Sigmoid colon (tissue), 7 donors: ENCODE data around the gene LPGAT1. TPM values are rescaled to one million over a fixed set of nuclear protein-coding genes. Genes with fewer than 3 reads are reported as not detected.

Experiments
- DNase-seq: peaks from one replicate; pipeline ENCODE4 v3.0.0-alpha.2; 2019
- H3K27ac ChIP-seq, 4 donors: fragments of 200-600 bp; sonication (generic); one replicate each; pipeline ENCODE4 v1.5.1; 2016 to 2019; ENCODE audit warnings: mild to moderate bottlenecking in 1 of 4
- H3K27me3 ChIP-seq, 3 donors: fragments of 200-600 bp; sonication (generic); one replicate each; pipeline ENCODE4 v1.5.1; 2019; ENCODE audit warnings: mild to moderate bottlenecking in 1 of 3
- H3K36me3 ChIP-seq, 4 donors: fragments of 200-600 bp; sonication (generic); one replicate each; pipeline ENCODE4 v1.5.1; 2016 to 2019
- H3K4me1 ChIP-seq, 4 donors: fragments of 200-600 bp; sonication (generic); one replicate each; pipeline ENCODE4 v1.5.1; 2017 to 2019
- H3K4me3 ChIP-seq, 4 donors: fragments of 200-600 bp; sonication (generic); one replicate each; pipeline ENCODE4 v1.5.1; 2017 to 2019; ENCODE audit warnings: mild to moderate bottlenecking in 2 of 4, moderate library complexity in 1 of 4
- H3K9me3 ChIP-seq, 4 donors: fragments of 200-600 bp in 3 of 4; sonication (generic) in 3 of 4; one replicate each; pipeline versions ENCODE4 v1.5.1 to v1.6.1; 2013 to 2019
- EP300 ChIP-seq, 4 donors: sonication (generic); formaldehyde crosslinking; IDR thresholded peaks; one replicate each; pipeline ENCODE4 v1.6.1; 2017; ENCODE audit warnings: antibody characterized with exemption in 4 of 4
- POLR2A ChIP-seq, 2 donors: fragments of 450-650 bp; IDR thresholded peaks; one replicate each; pipeline ENCODE4 v1.6.1; 2016; ENCODE audit warnings: antibody characterized with exemption in 2 of 2, mild to moderate bottlenecking in 2 of 2, moderate library complexity in 2 of 2
- POLR2AphosphoS5 ChIP-seq, 4 donors: sonication (generic); formaldehyde crosslinking; IDR thresholded peaks; one replicate each; pipeline ENCODE4 v1.6.1; 2017; ENCODE audit warnings: antibody characterized with exemption in 4 of 4
- whole genome bisulfite sequencing, 2 donors: extraction: QIAGEN DNeasy Blood & Tissue Kit; methylation state at CpG; one replicate each; pipeline ENCODE4 v1.1.7; 2013; 5-methylcytosine and 5-hydroxymethylcytosine counted together
- intact Hi-C: fragments of 100-400 bp; cut with DNase I; formaldehyde crosslinking; loops from one replicate; pipeline ENCODE4 v1.15.1; 2023
- polyA plus RNA-seq, 3 donors: library from polyadenylated mRNA; stranded (reverse); fragments of 200-250 nt; gene quantifications; one replicate each; pipeline ENCODE4 v1.2.3, GENCODE V29; 2013
- total RNA-seq, 4 donors: library from RNA; depleted of rRNA; stranded (reverse); fragments of >200 nt; gene quantifications; one replicate each; pipeline ENCODE4 v1.1.0, GENCODE V29; 2016
- TF ChIP-seq, protein P1 (sequence below), 4 experiments: fragments of 450-650 bp in 3 of 4; fragments of 200-600 bp in 1 of 4; IDR thresholded peaks; one replicate each; pipeline ENCODE4 v1.5.1; 2016 to 2019; ENCODE audit warnings: antibody characterized with exemption in 4 of 4, mild to moderate bottlenecking in 3 of 4, moderate library complexity in 2 of 4
- donor health status: healthy with polysubstance abuse.
- donor health status: Bipolar disorder and iron deficiency.
- donor health status: healthy.

LPGAT1 gene
- total and polyA plus RNA-seq, 7 donors = 2.5 to 46.7 (median 26.8) TPM

DNA sequence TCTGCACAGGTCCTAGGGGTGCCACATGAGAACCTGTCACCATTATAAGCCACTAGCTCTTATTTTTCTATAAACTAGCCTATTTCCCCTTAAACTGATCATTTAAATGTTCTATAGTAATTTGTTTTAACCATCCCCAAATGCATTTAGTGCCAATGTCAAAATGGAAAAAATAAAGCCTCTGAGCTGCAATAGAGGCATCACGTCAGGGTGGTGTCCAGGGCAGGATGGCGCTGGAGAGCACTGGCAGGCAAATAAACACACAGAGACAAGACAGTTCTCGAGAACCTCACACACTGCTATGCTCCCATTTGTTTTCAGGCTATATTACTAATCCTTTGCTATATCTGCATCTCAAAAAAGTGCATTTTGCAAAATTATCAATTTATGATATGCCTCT, 81.8 kb downstream of the LPGAT1 start:
- intact Hi-C loops = no loop called here
- H3K36me3 ChIP-seq = peaks cover 0 to 42% (median 22%) of the 10 kb centered on the region in 4 donors
- H3K27ac ChIP-seq = no peak overlapping the region
- DNase-seq = no peak
- H3K4me1 ChIP-seq = no peaks in the 10 kb centered on the region
- no peak overlapping the region for H3K4me3 ChIP-seq
- TF ChIP-seq EP300 (IDR thresholded peaks at IDR 0.05) (no peak), POLR2AphosphoS5 (IDR thresholded peaks at IDR 0.05) (no peak), POLR2A (IDR thresholded peaks at IDR 0.05) (no peak)
- TF ChIP-seq, protein P1, sequence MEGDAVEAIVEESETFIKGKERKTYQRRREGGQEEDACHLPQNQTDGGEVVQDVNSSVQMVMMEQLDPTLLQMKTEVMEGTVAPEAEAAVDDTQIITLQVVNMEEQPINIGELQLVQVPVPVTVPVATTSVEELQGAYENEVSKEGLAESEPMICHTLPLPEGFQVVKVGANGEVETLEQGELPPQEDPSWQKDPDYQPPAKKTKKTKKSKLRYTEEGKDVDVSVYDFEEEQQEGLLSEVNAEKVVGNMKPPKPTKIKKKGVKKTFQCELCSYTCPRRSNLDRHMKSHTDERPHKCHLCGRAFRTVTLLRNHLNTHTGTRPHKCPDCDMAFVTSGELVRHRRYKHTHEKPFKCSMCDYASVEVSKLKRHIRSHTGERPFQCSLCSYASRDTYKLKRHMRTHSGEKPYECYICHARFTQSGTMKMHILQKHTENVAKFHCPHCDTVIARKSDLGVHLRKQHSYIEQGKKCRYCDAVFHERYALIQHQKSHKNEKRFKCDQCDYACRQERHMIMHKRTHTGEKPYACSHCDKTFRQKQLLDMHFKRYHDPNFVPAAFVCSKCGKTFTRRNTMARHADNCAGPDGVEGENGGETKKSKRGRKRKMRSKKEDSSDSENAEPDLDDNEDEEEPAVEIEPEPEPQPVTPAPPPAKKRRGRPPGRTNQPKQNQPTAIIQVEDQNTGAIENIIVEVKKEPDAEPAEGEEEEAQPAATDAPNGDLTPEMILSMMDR (IDR thresholded peaks at IDR 0.05) = no peak
- no peaks in the 10 kb centered on the region for H3K27me3 ChIP-seq
- H3K9me3 ChIP-seq = no peaks in the 10 kb centered on the region
- 79 to 82% methylated on average over 3 of the region's 3 CpGs for WGBS, 2 donors

DNA sequence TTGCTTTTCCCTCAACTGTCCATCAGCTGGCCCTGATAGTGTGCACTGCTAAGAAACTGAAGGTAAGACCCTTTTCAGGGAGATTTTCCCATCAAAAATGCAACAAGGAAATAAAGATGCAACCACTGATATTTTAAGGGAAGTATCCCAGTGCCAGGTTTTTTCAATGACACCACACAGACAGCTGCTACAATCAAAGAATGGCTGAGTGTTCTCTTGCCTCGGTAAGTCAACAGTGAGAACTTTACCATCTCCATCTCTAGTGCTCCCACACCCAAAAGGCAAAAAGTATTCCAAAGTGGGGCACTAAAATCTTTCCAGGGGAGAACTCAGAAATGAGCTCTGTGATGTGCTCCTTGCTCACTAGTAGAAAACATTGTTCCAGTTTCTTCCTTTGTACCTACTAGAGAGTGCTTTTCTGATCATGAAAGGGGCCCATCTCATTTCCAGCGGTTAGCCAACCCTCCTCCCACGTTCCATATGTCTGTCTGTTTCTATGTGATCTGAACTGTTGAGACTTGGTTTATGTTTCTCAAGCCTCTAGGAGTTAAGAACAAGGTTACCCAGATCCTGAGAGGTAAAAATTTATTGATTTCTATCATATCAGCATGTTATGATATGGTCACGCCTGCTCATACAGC, 87.6 kb downstream of the LPGAT1 start:
- peaks cover 0 to 13% (median 2%) of the 10 kb centered on the region in 4 donors for H3K36me3 ChIP-seq
- H3K27ac ChIP-seq = no peak overlapping the region
- no peaks in the 10 kb centered on the region for H3K27me3 ChIP-seq
- WGBS, 2 donors = 67 to 82% methylated on average over 4 of the region's 4 CpGs
- intact Hi-C loops = no loop called here
- no peak for DNase-seq
- H3K4me3 ChIP-seq = no peak overlapping the region
- H3K4me1 ChIP-seq = no peaks in the 10 kb centered on the region
- no peaks in the 10 kb centered on the region for H3K9me3 ChIP-seq
- TF ChIP-seq POLR2A (IDR thresholded peaks at IDR 0.05) (no peak), POLR2AphosphoS5 (IDR thresholded peaks at IDR 0.05) (no peak), EP300 (IDR thresholded peaks at IDR 0.05) (no peak)
- TF ChIP-seq, protein P1 (IDR thresholded peaks at IDR 0.05) = no peak

DNA sequence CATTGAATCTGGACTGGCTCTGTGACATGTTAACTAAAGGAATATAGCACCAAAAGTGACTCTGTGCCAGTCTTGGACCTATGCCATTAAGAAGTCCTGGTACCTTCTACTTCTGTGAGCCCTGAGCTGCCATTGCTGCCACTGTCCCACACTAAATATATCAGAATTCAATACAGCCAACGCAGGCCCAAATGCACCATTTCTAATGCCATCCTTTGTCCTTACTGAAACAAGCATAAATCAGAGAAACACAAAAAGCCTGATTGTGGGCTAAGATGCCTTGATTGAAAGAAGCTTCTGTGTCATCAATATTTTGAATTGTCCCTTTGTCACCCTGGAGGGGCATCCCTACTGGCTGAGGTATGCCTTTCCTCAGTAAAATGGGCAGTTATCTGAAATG, 88.3 kb downstream of the LPGAT1 start:
- Histone ChIP-seq H3K9me3 (no peaks in the 10 kb centered on the region), H3K27me3 (no peaks in the 10 kb centered on the region), H3K4me3 (no peak overlapping the region), H3K4me1 (no peaks in the 10 kb centered on the region), H3K27ac (no peak overlapping the region), H3K36me3 (peaks cover 0 to 6% (median 0%) of the 10 kb centered on the region in 4 donors)
- TF ChIP-seq POLR2AphosphoS5 (IDR thresholded peaks at IDR 0.05) (no peak), POLR2A (IDR thresholded peaks at IDR 0.05) (no peak)
- 91 to 98% methylated on average over 1 of the region's 1 CpG for WGBS, 2 donors
- DNase-seq = no peak
- intact Hi-C loops = no loop called here

DNA sequence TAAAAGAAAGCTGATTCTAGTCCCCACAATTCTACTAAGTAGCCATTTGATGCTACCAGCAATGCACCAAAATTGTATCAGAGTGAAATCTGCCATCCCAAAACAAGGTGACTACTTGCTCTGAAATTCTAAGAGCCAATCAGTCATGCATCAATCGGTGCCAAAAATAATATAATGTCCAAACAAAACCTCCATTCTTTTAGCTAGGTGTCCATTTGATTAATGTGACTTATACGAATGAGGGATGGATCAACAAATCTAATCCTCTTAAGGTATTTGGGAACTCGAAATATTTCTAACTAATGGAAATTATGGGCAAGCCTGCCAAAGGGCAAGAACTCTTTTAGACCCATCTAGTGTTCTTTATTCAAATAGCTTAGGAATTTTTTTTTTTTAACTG, 88.8 kb downstream of the LPGAT1 start:
- no peak for DNase-seq
- H3K27ac ChIP-seq = no peak overlapping the region
- 90 to 93% methylated on average over 3 of the region's 3 CpGs for WGBS, 2 donors

DNA sequence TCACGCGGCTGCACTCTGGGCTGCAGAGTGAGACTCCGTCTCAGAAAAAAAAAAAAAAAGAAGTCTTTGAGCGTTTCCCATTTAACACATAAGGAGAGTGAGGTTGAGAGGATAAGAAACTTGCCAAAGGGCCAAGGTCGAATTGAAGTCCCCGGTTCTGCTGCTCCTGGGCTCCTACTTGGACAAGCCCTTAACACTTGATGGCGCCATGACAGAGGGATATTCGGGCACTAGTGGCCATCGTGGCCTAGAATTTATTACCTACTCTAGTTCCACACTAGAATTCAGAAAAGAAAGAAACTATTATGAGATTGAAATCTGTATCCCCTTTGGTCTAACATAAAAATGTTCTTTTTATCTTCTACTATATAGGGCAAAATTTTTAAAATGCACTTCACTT, 89.4 kb downstream of the LPGAT1 start:
- WGBS, 2 donors = 72 to 80% methylated on average over 9 of the region's 9 CpGs
- intact Hi-C loops = no loop called here
- no peak for DNase-seq
- peaks cover 0 to 4% (median 0%) of the 10 kb centered on the region in 4 donors for H3K4me1 ChIP-seq
- no peaks in the 10 kb centered on the region for H3K36me3 ChIP-seq
- H3K27ac ChIP-seq = no peak overlapping the region
- H3K9me3 ChIP-seq = no peaks in the 10 kb centered on the region
- no peak overlapping the region for H3K4me3 ChIP-seq
- H3K27me3 ChIP-seq = no peaks in the 10 kb centered on the region
- TF ChIP-seq POLR2A (IDR thresholded peaks at IDR 0.05) (no peak), EP300 (IDR thresholded peaks at IDR 0.05) (no peak), POLR2AphosphoS5 (IDR thresholded peaks at IDR 0.05) (no peak)
- TF ChIP-seq, protein P1 (IDR thresholded peaks at IDR 0.05) = no peak

More for the DNA sequence above, 88.8 kb downstream of the LPGAT1 start:
- intact Hi-C loops = no loop called here
- Histone ChIP-seq H3K9me3 (no peaks in the 10 kb centered on the region), H3K36me3 (peaks cover 0 to 3% (median 0%) of the 10 kb centered on the region in 4 donors), H3K4me1 (no peaks in the 10 kb centered on the region), H3K4me3 (no peak overlapping the region), H3K27me3 (no peaks in the 10 kb centered on the region)
- TF ChIP-seq POLR2A (IDR thresholded peaks at IDR 0.05) (no peak), POLR2AphosphoS5 (IDR thresholded peaks at IDR 0.05) (no peak), EP300 (IDR thresholded peaks at IDR 0.05) (no peak)
- TF ChIP-seq, protein P1 (IDR thresholded peaks at IDR 0.05) = no peak
